HCT116 (cell line): ENCODE data around the gene MADD. TPM values are rescaled to one million over a fixed set of nuclear protein-coding genes. Genes with fewer than 3 reads are reported as not detected.

Experiments
- ATAC-seq: fragments of 200-7000 bp; cut with Tn5 transposase; 2 replicates; pipeline ENCODE4 v1.9.1; 2020; ENCODE audit warnings: mild to moderate bottlenecking, moderate library complexity
- BruUV-seq: library from RNA; stranded (reverse); fragments of 400-500 nt; replicated peaks from 2 replicates; lab custom pipeline; 2021; lab: Mats Ljungman, UMichigan
- CTCF ChIA-PET: fragments of 300-600 bp; sonication (Branson Sonifier 250); formaldehyde crosslinking; loops from one replicate; lab custom pipeline; 2021; ENCODE audit warnings: antibody characterized with exemption; lab: Charles Lee
- POLR2A ChIA-PET: fragments of 300-600, 350-600 bp; sonication (Branson Sonifier 250); formaldehyde crosslinking; loops from one replicate; lab custom pipeline; 2021; ENCODE audit warnings: antibody characterized with exemption; lab: Charles Lee
- RAD21 ChIA-PET, 2 experiments: fragments of 300-600 bp; sonication (Branson Sonifier 250); formaldehyde crosslinking; loops; one replicate each; lab custom pipeline; 2023; ENCODE audit warnings: low total read pairs in 2 of 2; ENCODE audit not compliant: uncharacterized antibody in 2 of 2, unreplicated experiment in 2 of 2, low non-redundant PET in 1 of 2; lab: Charles Lee
- DNase-seq: peaks from one replicate; pipeline ENCODE4 v3.0.0-alpha.2; 2010; ENCODE audit warnings: low read depth, low spot score
- H2AFZ ChIP-seq: fragments of 200-600 bp; shearing (Covaris generic), sonication (generic); 2 replicates; pipeline ENCODE4 v1.6.1; 2017; ENCODE audit warnings: low read depth, mixed run types, mixed read lengths, antibody characterized with exemption, low read length; ENCODE audit not compliant: poor library complexity, severe bottlenecking
- H3K27ac ChIP-seq: 2 replicates; pipeline ENCODE4 v1.5.1; 2012; ENCODE audit warnings: low read depth, low read length
- H3K27me3 ChIP-seq: fragments of 200-600 bp; sonication (generic); 2 replicates; pipeline ENCODE4 v1.6.1; 2016; ENCODE audit warnings: mixed run types, low read length, mixed read lengths; ENCODE audit not compliant: insufficient read depth
- H3K36me3 ChIP-seq, 2 experiments: fragments of 200-500 bp in 1 of 2; fragments of 200-600 bp in 1 of 2; sonication (Bioruptor generic) in 1 of 2; sonication (generic) in 1 of 2; 2 replicates each; pipeline versions ENCODE4 v1.5.1 to v1.6.1; 2014 to 2016; ENCODE audit warnings: low read length in 2 of 2, inconsistent platforms in 1 of 2, mixed read lengths in 1 of 2, mixed run types in 1 of 2; ENCODE audit not compliant: insufficient read depth in 2 of 2, control insufficient read depth in 1 of 2
- H3K4me1 ChIP-seq, 2 experiments: fragments of 200-600 bp in 1 of 2; sonication (generic) in 1 of 2; 2 replicates each; pipeline versions ENCODE4 v1.5.1 to v1.6.1; 2012 to 2017; ENCODE audit warnings: low read length in 2 of 2, inconsistent platforms in 1 of 2, mild to moderate bottlenecking in 1 of 2, mixed read lengths in 1 of 2, mixed run types in 1 of 2, moderate library complexity in 1 of 2; ENCODE audit not compliant: insufficient read depth in 2 of 2, control insufficient read depth in 1 of 2
- H3K4me2 ChIP-seq: fragments of 200-600 bp; sonication (generic); 2 replicates; pipeline ENCODE4 v1.6.1; 2017; ENCODE audit warnings: mixed run types, low read length, mixed read lengths
- H3K4me3 ChIP-seq, 2 experiments: fragments of 200-600 bp in 1 of 2; sonication (generic) in 1 of 2; replicated peaks in 1 of 2; 2 replicates each; pipeline ENCODE4 v1.5.1; 2011 to 2016; ENCODE audit warnings: low read length in 2 of 2, control low read depth in 1 of 2, low read depth in 1 of 2, mild to moderate bottlenecking in 1 of 2, mixed read lengths in 1 of 2, mixed run types in 1 of 2
- H3K79me2 ChIP-seq: fragments of 200-600 bp; sonication (generic); 2 replicates; pipeline ENCODE4 v1.6.1; 2017; ENCODE audit warnings: mild to moderate bottlenecking, mixed run types, low read length, moderate library complexity, mixed read lengths; ENCODE audit not compliant: insufficient read depth
- H3K9ac ChIP-seq: fragments of 200-600 bp; sonication (generic); 2 replicates; pipeline ENCODE4 v1.6.1; 2016; ENCODE audit warnings: low read length, mixed read lengths
- H3K9me2 ChIP-seq: fragments of 200-600 bp; sonication (generic), shearing (Covaris generic); 2 replicates; pipeline ENCODE4 v1.6.1; 2017; ENCODE audit warnings: mixed run types, mild to moderate bottlenecking, moderate library complexity; ENCODE audit not compliant: insufficient read depth
- H3K9me3 ChIP-seq, 2 experiments: fragments of 200-500 bp in 1 of 2; fragments of 200-600 bp in 1 of 2; sonication (Bioruptor generic) in 1 of 2; sonication (generic) in 1 of 2; 2 replicates each; pipeline ENCODE4 v1.6.1; 2014 to 2017; ENCODE audit warnings: low read length in 2 of 2, mixed read lengths in 2 of 2, inconsistent platforms in 1 of 2, low read depth in 1 of 2, mild to moderate bottlenecking in 1 of 2, mixed run types in 1 of 2, moderate library complexity in 1 of 2; ENCODE audit not compliant: control insufficient read depth in 1 of 2, insufficient read depth in 1 of 2
- H4K20me1 ChIP-seq: fragments of 200-600 bp; sonication (generic), shearing (Covaris generic); 2 replicates; pipeline ENCODE4 v1.6.1; 2017; ENCODE audit warnings: mixed run types, mild to moderate bottlenecking, moderate library complexity; ENCODE audit not compliant: insufficient read depth
- CBX3 ChIP-seq: IDR thresholded peaks from 2 replicates; pipeline ENCODE4 v1.6.1; 2012; ENCODE audit warnings: low read depth
- CEBPB ChIP-seq: IDR thresholded peaks from 2 replicates; pipeline ENCODE4 v1.6.1; 2012; ENCODE audit warnings: low read depth
- EZH2phosphoT487 ChIP-seq: fragments of 200-600 bp; IDR thresholded peaks from 2 replicates; pipeline ENCODE4 v1.6.1; 2018; ENCODE audit warnings: antibody characterized with exemption, borderline replicate concordance
- JUND ChIP-seq: IDR thresholded peaks from 2 replicates; pipeline ENCODE4 v1.6.1; 2012
- SIN3A ChIP-seq: IDR thresholded peaks from 2 replicates; pipeline ENCODE4 v1.6.1; 2012; ENCODE audit warnings: low read depth
- ZFX ChIP-seq: fragments of 450-650 bp; IDR thresholded peaks from 2 replicates; pipeline ENCODE4 v1.6.1; 2017
- ZNF274 ChIP-seq: fragments of 200-500 bp; sonication (Bioruptor generic); IDR thresholded peaks from 2 replicates; pipeline ENCODE4 v1.6.1; 2014; ENCODE audit warnings: mild to moderate bottlenecking, low read depth, low read length, inconsistent platforms
- intact Hi-C: fragments of 100-400 bp; cut with micrococcal nuclease; formaldehyde crosslinking; loops from 2 replicates; pipeline ENCODE4 v1.10.0; 2022
- total RNA-seq: library from RNA; stranded (reverse); gene quantifications from one replicate; pipeline ENCODE4 v1.2.1, GENCODE V29; 2021; ENCODE audit not compliant: unreplicated experiment
- TF ChIP-seq, protein P1 (sequence below): IDR thresholded peaks from 2 replicates; pipeline ENCODE4 v1.6.1; 2012

The MADD gene
- total RNA-seq, 1 experiment from 2014 or later = 37.1 TPM

DNA sequence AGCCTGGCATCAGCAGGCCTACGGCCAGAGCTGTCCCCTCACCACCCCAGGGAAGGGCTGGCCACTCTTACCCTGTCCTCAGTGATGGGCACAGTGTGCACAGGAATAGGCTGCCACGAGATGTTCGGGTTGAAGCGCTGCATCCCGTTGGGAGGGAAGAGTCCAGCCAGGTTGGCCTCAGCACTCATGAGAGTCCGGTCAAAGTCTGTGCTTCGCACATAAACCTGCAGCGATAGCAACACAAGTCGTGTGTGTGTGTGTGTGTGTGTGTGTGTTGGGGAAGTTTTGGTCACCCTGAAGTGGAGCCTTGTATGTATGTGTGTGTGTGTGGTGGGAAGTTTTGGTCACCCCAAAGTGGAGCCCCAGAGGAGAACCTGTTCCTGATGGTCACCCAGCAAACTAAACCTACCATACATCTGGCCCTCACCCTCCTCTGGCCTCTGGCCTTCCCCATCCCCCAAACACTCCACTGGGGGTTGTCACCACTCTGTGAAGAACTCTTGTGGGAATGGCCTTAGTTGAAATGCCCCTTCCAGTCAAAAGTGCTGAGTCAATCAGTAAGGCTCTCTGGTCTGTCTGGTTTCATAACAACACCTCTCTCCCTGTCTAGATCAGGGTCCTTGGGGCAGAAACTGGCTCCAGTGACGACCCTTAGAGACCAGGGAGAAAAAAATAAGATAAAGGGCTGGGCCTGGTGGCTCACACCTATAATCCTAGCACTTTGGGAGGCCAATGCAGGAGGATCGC, 24.1 kb upstream of the MADD start (continued):
- TF ChIP-seq, protein P1, sequence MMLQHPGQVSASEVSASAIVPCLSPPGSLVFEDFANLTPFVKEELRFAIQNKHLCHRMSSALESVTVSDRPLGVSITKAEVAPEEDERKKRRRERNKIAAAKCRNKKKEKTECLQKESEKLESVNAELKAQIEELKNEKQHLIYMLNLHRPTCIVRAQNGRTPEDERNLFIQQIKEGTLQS = no peak
- TF ChIP-seq ZNF274 (no peak), EZH2phosphoT487 (no peak), ZFX (no peak)

GRCh38 chr11:47247502-47247901, 22.4 kb upstream of the MADD start:
- no peak for DNase-seq
- RAD21 ChIA-PET = interaction anchor here in 1 of 2 experiments (1.9 kb wide), 1 partner anchor 14 kb away, joined by 7 read pairs; no protein-coding TSS in a partner anchor
- Histone ChIP-seq H3K4me2 (peak overlapping the region; percentile 90), H3K79me2 (peaks cover 33% of the 10 kb centered on the region), H3K36me3 (peaks cover 4 to 12% of the 10 kb centered on the region in 2 experiments; a peak in 2 of 4 replicates)
- intact Hi-C loops = no loop called here
- TF ChIP-seq, protein P1 = no peak
- no peak for TF ChIP-seq SIN3A
- TF ChIP-seq JUND = no peak
- no peak for TF ChIP-seq CBX3
- TF ChIP-seq EZH2phosphoT487 = no peak
- no peak for TF ChIP-seq CEBPB
- TF ChIP-seq ZFX = no peak
- TF ChIP-seq, all 23 proteins: peak for 0
- H4K20me1 ChIP-seq = no peaks in the 10 kb centered on the region
- ChIA-PET CTCF (interaction anchor here (0.9 to 2.2 kb wide), 3 partner anchors 10 to 13 kb away, joined by 3 to 7 read pairs (median 7); partner anchors contain the start of gene NR1H3), POLR2A (no interaction called here)
- peak overlapping the region; percentile 71 to 96 for H3K4me3 ChIP-seq
- no peak for ATAC-seq
- no TSS peak for BruUV-seq
- H3K4me1 ChIP-seq = peaks cover 7 to 16% of the 10 kb centered on the region in 2 experiments; a peak in 2 of 4 replicates
- no peak overlapping the region for H3K27ac ChIP-seq
- peak overlapping the region; percentile 89 for H3K9ac ChIP-seq
- H3K9me2 ChIP-seq = no peaks in the 10 kb centered on the region
- no peak overlapping the region for H2AFZ ChIP-seq
- H3K9me3 ChIP-seq = no peaks in the 10 kb centered on the region
- H3K27me3 ChIP-seq = no peaks in the 10 kb centered on the region
